GM19463 (cell line): ENCODE measurements around the gene GLT8D2.

ENCODE experiments used
- ATAC-seq: cut with Tn5 transposase; IDR thresholded peaks from one replicate; pipeline ENCODE4 v1.9.1; 2021; ENCODE audit warnings: mild to moderate bottlenecking, moderate library complexity; ENCODE audit not compliant: unreplicated experiment

GLT8D2 gene

GRCh38 chr12:103955811-103956508 lies 94.0 kb downstream of the GLT8D2 start:
- ATAC-seq: no peak

GRCh38 chr12:103952497-103952896 lies 97.5 kb downstream of the GLT8D2 start:
- ATAC-seq: no peak

GRCh38 chr12:103948746-103949406 lies 101.1 kb downstream of the GLT8D2 start:
- no peak for ATAC-seq

GRCh38 chr12:103947871-103948555 lies 102.0 kb downstream of the GLT8D2 start:
- ATAC-seq: no peak

- ATAC-seq: no peak
Observed at GRCh38 chr12:103944964-103945363, 105.0 kb downstream of the GLT8D2 start.
